Fibroblast of villous mesenchyme (primary cell): ENCODE data around the gene NUP133. TPM values are rescaled to one million over a fixed set of nuclear protein-coding genes. Genes with fewer than 3 reads are reported as not detected.

ENCODE experiments used
- DNase-seq: peaks from one replicate; pipeline ENCODE4 v3.0.0-alpha.2; 2010; ENCODE audit warnings: low read depth
- H3K4me3 ChIP-seq: 2 replicates; pipeline ENCODE4 v1.5.1; 2011; ENCODE audit warnings: low read depth, mild to moderate bottlenecking, low read length
- CTCF ChIP-seq: IDR thresholded peaks from 2 replicates; pipeline ENCODE4 v1.5.1; 2012; ENCODE audit warnings: low read depth, mild to moderate bottlenecking, low read length; ENCODE audit not compliant: insufficient read depth
- total RNA-seq: library from RNA; depleted of rRNA; stranded (reverse); fragments of >200 nt; gene quantifications from 2 replicates; pipeline ENCODE4 v1.2.3, GENCODE V29; 2012

The NUP133 gene
- total RNA-seq, 1 donor = 39.7 TPM

- no peak for DNase-seq
- no peak overlapping the region for H3K4me3 ChIP-seq
- TF ChIP-seq CTCF = no peak
Observed at GRCh38 chr1:229466887-229467286, 41.3 kb downstream of the NUP133 start.

- no peak for TF ChIP-seq CTCF
- DNase-seq = no peak
- H3K4me3 ChIP-seq = no peak overlapping the region
Observed at GRCh38 chr1:229464672-229465071, 43.5 kb downstream of the NUP133 start.

GRCh38 chr1:229461032-229461668, 47.0 kb downstream of the NUP133 start:
- no peak overlapping the region for H3K4me3 ChIP-seq
- no peak for TF ChIP-seq CTCF
- no peak for DNase-seq

- no peak overlapping the region for H3K4me3 ChIP-seq
- DNase-seq = no peak
- TF ChIP-seq CTCF = no peak
Observed at GRCh38 chr1:229459815-229460214, 48.3 kb downstream of the NUP133 start.

GRCh38 chr1:229457436-229457835, 50.7 kb downstream of the NUP133 start:
- no peak overlapping the region for H3K4me3 ChIP-seq
- no peak for TF ChIP-seq CTCF
- no peak for DNase-seq

- H3K4me3 ChIP-seq = no peak overlapping the region
- no peak for TF ChIP-seq CTCF
- no peak for DNase-seq
Observed at GRCh38 chr1:229456016-229456415, 52.1 kb downstream of the NUP133 start.

- H3K4me3 ChIP-seq = no peak overlapping the region
- no peak for TF ChIP-seq CTCF
Observed at GRCh38 chr1:229454056-229454455, 54.1 kb downstream of the NUP133 start.

More at GRCh38 chr1:229454056-229454455, 54.1 kb downstream of the NUP133 start:
- peak; percentile 70 for DNase-seq
